MM.1S (cell line): ENCODE data around the gene PXDC1.

Experiments
- DNase-seq: peaks from one replicate; pipeline ENCODE4 v3.0.0-alpha.2; 2015
- H2AFZ ChIP-seq: fragments of 300-600 bp; sonication (generic); 2 replicates; pipeline ENCODE4 v1.6.0; 2016; ENCODE audit warnings: antibody characterized with exemption, low read length
- H3F3A ChIP-seq: fragments of 300-600 bp; sonication (generic); 2 replicates; pipeline ENCODE4 v1.6.1; 2016; ENCODE audit warnings: mild to moderate bottlenecking, antibody characterized with exemption, low read length, moderate library complexity, mixed read lengths; ENCODE audit not compliant: insufficient read depth
- H3K27ac ChIP-seq: fragments of 300-600 bp; sonication (generic); 2 replicates; pipeline ENCODE4 v1.5.1; 2016; ENCODE audit warnings: mild to moderate bottlenecking, low read length
- H3K27me3 ChIP-seq: fragments of 300-600 bp; sonication (generic); replicated peaks from 2 replicates; pipeline ENCODE4 v1.6.0; 2016; ENCODE audit warnings: low read length; ENCODE audit not compliant: insufficient read depth
- H3K36me3 ChIP-seq: fragments of 300-600 bp; sonication (generic); replicated peaks from 2 replicates; pipeline ENCODE4 v1.6.1; 2016; ENCODE audit warnings: mild to moderate bottlenecking, low read length, mixed read lengths; ENCODE audit not compliant: insufficient read depth
- H3K4me1 ChIP-seq: fragments of 300-600 bp; sonication (generic); 2 replicates; pipeline ENCODE4 v1.6.1; 2016; ENCODE audit warnings: low read length, mixed read lengths
- H3K4me2 ChIP-seq: fragments of 300-600 bp; sonication (generic); 2 replicates; pipeline ENCODE4 v1.6.0; 2016; ENCODE audit warnings: low read depth, low read length
- H3K4me3 ChIP-seq: fragments of 300-600 bp; sonication (generic); 2 replicates; pipeline ENCODE4 v1.5.1; 2016; ENCODE audit warnings: low read length, mixed read lengths
- H3K79me2 ChIP-seq: fragments of 300-600 bp; sonication (generic); 2 replicates; pipeline ENCODE4 v1.6.1; 2016; ENCODE audit warnings: mixed run types, low read length, mixed read lengths
- H3K9ac ChIP-seq: fragments of 300-600 bp; sonication (generic); 2 replicates; pipeline ENCODE4 v1.6.1; 2016; ENCODE audit warnings: low read length, mixed read lengths
- H3K9me2 ChIP-seq: fragments of 300-600 bp; sonication (generic); replicated peaks from 2 replicates; pipeline ENCODE4 v1.6.1; 2016; ENCODE audit warnings: mild to moderate bottlenecking, low read length, mixed read lengths; ENCODE audit not compliant: insufficient read depth
- H3K9me3 ChIP-seq: fragments of 300-600 bp; sonication (generic); replicated peaks from 2 replicates; pipeline ENCODE4 v1.6.1; 2016; ENCODE audit warnings: mild to moderate bottlenecking, low read length, mixed read lengths; ENCODE audit not compliant: insufficient read depth
- H4K20me1 ChIP-seq: fragments of 300-600 bp; sonication (generic); 2 replicates; pipeline ENCODE4 v1.6.1; 2016; ENCODE audit warnings: mild to moderate bottlenecking, low read length, moderate library complexity, mixed read lengths; ENCODE audit not compliant: insufficient read depth
- EZH2 ChIP-seq: fragments of 300-600 bp; sonication (generic); optimal IDR thresholded peaks from 2 replicates; pipeline ENCODE3; 2017; ENCODE audit warnings: low read depth, mild to moderate bottlenecking, antibody characterized with exemption, low read length, mixed read lengths
- EZH2phosphoT487 ChIP-seq: fragments of 300-600 bp; sonication (generic); IDR thresholded peaks from 2 replicates; pipeline ENCODE4 v1.6.1; 2018; ENCODE audit warnings: antibody characterized with exemption, low read length
- TF ChIP-seq, protein P1 (sequence below): fragments of 300-600 bp; sonication (generic); IDR thresholded peaks from 2 replicates; pipeline ENCODE4 v1.5.1; 2016; ENCODE audit warnings: antibody characterized with exemption, low read length, mixed read lengths

PXDC1 gene

DNA sequence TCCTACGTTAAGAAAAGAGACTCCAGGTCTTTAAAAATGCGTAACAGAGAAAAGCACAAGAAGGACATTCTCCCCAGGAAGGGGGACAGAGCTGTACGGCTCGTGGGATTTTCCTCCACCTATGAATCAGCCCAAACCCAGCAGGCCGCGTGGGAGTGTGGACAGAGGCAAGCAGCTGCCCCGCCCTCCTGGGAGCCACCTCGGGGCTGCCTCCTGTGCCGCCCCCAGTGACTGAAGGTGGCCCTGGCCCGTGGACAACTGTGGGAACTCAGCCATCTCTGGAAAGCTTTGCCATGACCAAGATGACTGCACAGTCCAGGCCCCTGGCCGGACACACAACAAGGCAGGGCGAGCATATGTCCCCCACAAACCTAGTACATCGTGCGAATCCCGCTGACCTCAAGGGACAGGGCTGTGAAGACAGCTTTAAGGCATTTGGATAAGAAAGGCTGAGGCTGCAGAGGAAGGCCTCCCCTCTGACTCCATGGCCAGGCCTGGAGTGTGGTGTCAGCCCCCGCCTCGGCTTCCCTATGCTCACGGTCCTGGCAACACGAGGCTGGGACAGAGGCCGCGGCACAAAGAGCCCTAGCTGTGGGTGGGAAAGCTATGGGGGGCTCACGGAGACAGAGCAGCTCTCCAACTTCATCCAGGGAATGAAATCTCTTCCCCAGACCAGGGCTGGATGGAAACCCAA lies 26.9 kb downstream of the PXDC1 start:
- H3K4me1 ChIP-seq = no peaks in the 10 kb centered on the region
- no peaks in the 10 kb centered on the region for H3F3A ChIP-seq
- no peaks in the 10 kb centered on the region for H3K79me2 ChIP-seq
- no peak overlapping the region for H3K4me2 ChIP-seq
- H3K36me3 ChIP-seq = no peaks in the 10 kb centered on the region
- H3K9me3 ChIP-seq = no peaks in the 10 kb centered on the region
- no peak for DNase-seq
- H3K9ac ChIP-seq = no peak overlapping the region
- H3K27me3 ChIP-seq = no peaks in the 10 kb centered on the region
- H3K9me2 ChIP-seq = no peaks in the 10 kb centered on the region
- H3K27ac ChIP-seq = no peak overlapping the region
- H4K20me1 ChIP-seq = no peaks in the 10 kb centered on the region
- H2AFZ ChIP-seq = no peak overlapping the region
- no peak overlapping the region for H3K4me3 ChIP-seq
- no peak for TF ChIP-seq EZH2phosphoT487
- no peak for TF ChIP-seq EZH2

DNA sequence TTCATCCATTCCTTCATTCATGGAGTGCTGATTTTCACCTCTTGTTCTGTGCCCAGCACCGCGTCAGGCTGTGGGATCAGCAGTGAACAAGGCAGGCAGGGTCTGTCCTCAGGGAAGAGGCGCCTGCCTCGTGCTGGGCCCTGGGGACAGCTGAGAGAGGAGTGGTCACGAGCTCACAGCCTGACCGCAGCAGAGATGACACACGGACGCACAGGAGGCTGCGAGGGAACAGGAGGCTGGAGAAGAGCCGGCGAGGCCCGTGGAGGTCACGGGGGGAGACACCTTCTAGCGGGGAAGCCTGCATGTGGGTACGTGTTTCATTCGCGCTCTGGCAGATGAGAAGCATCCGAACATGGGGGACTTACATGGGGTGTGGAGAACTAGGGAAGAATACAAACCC lies 27.5 kb downstream of the PXDC1 start:
- Histone ChIP-seq H3K36me3 (no peaks in the 10 kb centered on the region), H3K9ac (no peak overlapping the region), H3K9me2 (no peaks in the 10 kb centered on the region), H3F3A (no peaks in the 10 kb centered on the region), H2AFZ (no peak overlapping the region), H4K20me1 (no peaks in the 10 kb centered on the region), H3K79me2 (no peaks in the 10 kb centered on the region), H3K27ac (no peak overlapping the region), H3K4me3 (no peak overlapping the region), H3K4me2 (no peak overlapping the region), H3K9me3 (no peaks in the 10 kb centered on the region), H3K27me3 (no peaks in the 10 kb centered on the region), H3K4me1 (no peaks in the 10 kb centered on the region)
- TF ChIP-seq EZH2 = no peak
- TF ChIP-seq EZH2phosphoT487 = no peak
- TF ChIP-seq, protein P1, sequence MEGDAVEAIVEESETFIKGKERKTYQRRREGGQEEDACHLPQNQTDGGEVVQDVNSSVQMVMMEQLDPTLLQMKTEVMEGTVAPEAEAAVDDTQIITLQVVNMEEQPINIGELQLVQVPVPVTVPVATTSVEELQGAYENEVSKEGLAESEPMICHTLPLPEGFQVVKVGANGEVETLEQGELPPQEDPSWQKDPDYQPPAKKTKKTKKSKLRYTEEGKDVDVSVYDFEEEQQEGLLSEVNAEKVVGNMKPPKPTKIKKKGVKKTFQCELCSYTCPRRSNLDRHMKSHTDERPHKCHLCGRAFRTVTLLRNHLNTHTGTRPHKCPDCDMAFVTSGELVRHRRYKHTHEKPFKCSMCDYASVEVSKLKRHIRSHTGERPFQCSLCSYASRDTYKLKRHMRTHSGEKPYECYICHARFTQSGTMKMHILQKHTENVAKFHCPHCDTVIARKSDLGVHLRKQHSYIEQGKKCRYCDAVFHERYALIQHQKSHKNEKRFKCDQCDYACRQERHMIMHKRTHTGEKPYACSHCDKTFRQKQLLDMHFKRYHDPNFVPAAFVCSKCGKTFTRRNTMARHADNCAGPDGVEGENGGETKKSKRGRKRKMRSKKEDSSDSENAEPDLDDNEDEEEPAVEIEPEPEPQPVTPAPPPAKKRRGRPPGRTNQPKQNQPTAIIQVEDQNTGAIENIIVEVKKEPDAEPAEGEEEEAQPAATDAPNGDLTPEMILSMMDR = no peak
- DNase-seq = no peak

DNA sequence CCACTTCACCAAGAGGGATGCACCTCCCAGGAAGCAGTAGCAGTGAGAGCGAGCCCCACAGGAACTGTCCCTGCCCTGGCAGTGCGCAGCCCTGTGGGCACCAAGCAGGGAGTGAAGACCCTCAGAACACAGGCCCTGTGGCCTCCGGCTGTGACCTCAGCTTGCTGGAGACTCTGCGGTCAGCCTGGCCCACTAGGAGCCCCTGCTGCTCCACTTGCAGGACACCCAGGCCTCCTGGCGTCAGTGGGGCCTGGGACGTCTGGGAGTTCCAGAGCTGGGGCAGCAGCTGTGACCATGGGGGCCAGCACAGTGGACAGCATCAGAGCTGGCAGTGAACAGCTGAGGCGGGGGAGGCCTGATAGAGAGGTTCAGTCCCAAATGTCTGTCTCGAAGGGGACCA lies 28.3 kb downstream of the PXDC1 start:
- H3K9me2 ChIP-seq = no peaks in the 10 kb centered on the region
- H3K27ac ChIP-seq = no peak overlapping the region
- no peak overlapping the region for H3K4me2 ChIP-seq
- H3K79me2 ChIP-seq = no peaks in the 10 kb centered on the region
- no peak for DNase-seq
- TF ChIP-seq EZH2phosphoT487 (no peak), EZH2 (no peak)
- TF ChIP-seq, protein P1 = no peak
- no peaks in the 10 kb centered on the region for H3K4me1 ChIP-seq
- no peak overlapping the region for H2AFZ ChIP-seq
- H3K27me3 ChIP-seq = no peaks in the 10 kb centered on the region
- no peak overlapping the region for H3K9ac ChIP-seq
- H3K4me3 ChIP-seq = no peak overlapping the region
- H4K20me1 ChIP-seq = no peaks in the 10 kb centered on the region; the same call in 1 of the 2 replicates
- no peaks in the 10 kb centered on the region for H3K36me3 ChIP-seq
- H3K9me3 ChIP-seq = no peaks in the 10 kb centered on the region
- H3F3A ChIP-seq = no peaks in the 10 kb centered on the region

DNA sequence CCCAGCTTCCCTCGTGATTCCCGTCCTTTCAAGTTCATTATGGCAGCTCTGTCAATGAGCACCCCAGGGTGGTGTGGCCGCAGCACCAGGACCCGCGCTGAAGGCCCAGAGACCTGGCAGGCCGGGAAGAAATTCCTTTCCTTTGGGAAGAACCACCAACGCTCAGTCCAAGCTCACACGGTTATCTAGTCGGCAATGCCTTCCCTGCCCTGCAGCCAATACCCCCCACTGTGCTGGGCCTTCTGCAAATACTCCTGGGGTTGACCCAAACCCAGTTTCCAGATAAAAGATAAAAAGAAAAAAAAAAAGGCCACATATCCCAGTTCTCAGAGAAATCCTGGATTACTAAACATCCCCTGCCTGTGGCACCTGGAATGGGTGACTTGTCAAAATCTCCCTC lies 28.7 kb downstream of the PXDC1 start:
- Histone ChIP-seq H3K79me2 (no peaks in the 10 kb centered on the region), H3K4me1 (no peaks in the 10 kb centered on the region), H3K4me3 (no peak overlapping the region), H3K9me2 (no peaks in the 10 kb centered on the region), H3K4me2 (no peak overlapping the region), H3K27me3 (no peaks in the 10 kb centered on the region), H3K9ac (no peak overlapping the region), H3K27ac (no peak overlapping the region), H3K9me3 (no peaks in the 10 kb centered on the region), H3F3A (no peaks in the 10 kb centered on the region), H3K36me3 (no peaks in the 10 kb centered on the region), H4K20me1 (no peaks in the 10 kb centered on the region; the same call in 1 of the 2 replicates), H2AFZ (no peak overlapping the region)
- TF ChIP-seq, protein P1 = no peak
- no peak for TF ChIP-seq EZH2phosphoT487
- no peak for TF ChIP-seq EZH2
- DNase-seq = no peak
